ENCODE data around the gene GNG2.

The GNG2 gene

GRCh38 chr14:51860164-51860824 lies at the start of gene GNG2:
Gene GNG2, plus strand, starts transcription at chr14:51860612. Its CDS starts 90,067 bp downstream, at chr14:51950679.
- peak; percentile 77 for DNase-seq (ENCODE audit: low spot score)

DNA sequence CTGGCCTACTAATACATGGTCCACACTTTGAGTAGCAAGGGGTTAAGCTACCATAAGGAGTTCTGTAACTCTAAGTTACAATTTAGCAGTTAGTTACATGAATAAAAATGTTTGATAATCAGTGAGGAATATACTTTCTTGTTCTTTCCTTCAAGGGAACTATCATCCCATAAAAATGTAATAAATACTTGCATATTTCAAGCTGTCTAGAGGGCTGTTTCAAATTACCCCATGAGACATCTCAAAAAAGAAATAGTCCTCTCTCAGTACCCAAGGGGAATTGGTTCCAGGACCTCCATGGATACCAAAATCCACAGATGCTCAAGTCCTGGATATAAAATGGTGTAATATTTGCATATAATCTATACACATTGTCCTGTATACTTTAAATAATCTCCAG lies 48.7 kb upstream of the GNG2 start:
- no peak for DNase-seq (ENCODE audit: low spot score)

DNA sequence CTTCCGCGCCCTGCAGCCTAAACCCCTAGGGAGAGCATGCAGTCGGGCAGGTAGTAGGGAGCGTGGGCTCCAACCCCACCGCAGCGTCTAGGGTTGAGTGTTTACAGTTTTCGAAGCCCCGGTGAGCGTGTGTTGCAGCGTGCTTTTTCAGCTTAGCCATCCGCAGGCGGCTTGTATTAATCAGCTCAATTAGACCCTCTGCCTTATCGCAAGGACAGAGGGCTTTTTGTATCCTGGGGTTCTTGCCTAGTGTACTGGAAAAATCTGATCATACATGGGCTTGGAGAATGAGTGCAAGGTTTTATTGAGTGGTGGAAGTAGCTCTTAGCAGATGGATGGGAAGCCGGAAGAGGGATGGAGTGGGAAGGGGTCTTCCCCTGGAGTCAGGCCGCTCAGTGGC lies 44.4 kb upstream of the GNG2 start:
- DNase-seq (ENCODE audit: low spot score), result no peak

- DNase-seq (ENCODE audit: low spot score), result no peak
These were observed 43.1 kb upstream of the GNG2 start for GRCh38 chr14:51817326-51817725.

- no peak for DNase-seq (ENCODE audit: low spot score)
These were observed 41.5 kb upstream of the GNG2 start for GRCh38 chr14:51818748-51819380.

- DNase-seq (ENCODE audit: low spot score), result peak; percentile 44
These were observed 38.6 kb upstream of the GNG2 start for GRCh38 chr14:51821822-51822221.

DNA sequence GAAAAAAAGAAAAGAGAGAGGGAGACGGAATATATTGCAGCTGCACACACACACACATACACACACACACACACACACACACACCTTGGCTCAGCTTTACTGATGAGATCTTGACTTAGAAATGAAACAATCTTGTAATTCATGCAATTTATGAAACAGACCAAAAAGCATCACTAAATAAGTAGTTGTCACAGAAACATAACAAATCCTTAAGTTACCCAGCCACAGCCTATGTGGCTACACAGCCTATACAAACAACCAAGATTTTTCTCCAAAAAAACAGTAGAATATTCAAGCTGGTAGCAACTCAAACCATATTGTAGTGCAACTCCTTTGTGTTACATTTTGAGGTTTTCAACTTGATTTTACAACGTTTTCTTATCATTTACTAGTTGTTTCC lies 37.9 kb upstream of the GNG2 start:
- no peak for DNase-seq (ENCODE audit: low spot score)

- DNase-seq (ENCODE audit: low spot score), result no peak
These were observed 36.7 kb upstream of the GNG2 start for GRCh38 chr14:51823706-51824105.

- DNase-seq (ENCODE audit: low spot score), result no peak
These were observed 36.2 kb upstream of the GNG2 start for GRCh38 chr14:51824191-51824590.

- DNase-seq (ENCODE audit: low spot score), result no peak
These were observed 34.5 kb upstream of the GNG2 start for GRCh38 chr14:51825926-51826325.

- DNase-seq (ENCODE audit: low spot score), result peak; percentile 91
These were observed 32.2 kb upstream of the GNG2 start for GRCh38 chr14:51828017-51828797.

DNA sequence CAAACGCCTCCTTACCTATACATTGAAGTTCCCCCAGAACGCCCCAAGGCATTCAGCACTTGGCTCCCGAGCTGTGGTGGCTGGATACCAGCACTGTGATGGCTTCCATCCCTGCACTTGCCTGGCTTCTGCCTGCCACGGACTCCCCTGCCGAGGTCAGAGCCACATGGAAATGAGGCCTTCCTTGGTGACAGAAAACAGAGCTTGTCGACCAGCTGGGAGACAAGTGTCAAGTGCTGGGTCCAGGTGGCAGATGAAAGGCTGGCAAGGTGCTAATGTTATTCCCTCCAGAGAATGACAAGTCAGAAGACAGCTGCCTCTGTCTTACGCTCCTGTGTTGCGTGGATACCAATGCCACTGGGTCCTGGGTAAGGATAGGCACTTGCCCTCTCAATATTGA lies 26.2 kb upstream of the GNG2 start:
- no peak for DNase-seq (ENCODE audit: low spot score)

GRCh38 chr14:51836417-51836816 lies 24.0 kb upstream of the GNG2 start:
- no peak for DNase-seq (ENCODE audit: low spot score)

GRCh38 chr14:51844081-51844881 lies 16.1 kb upstream of the GNG2 start:
- no peak for DNase-seq (ENCODE audit: low spot score)

- no peak for DNase-seq (ENCODE audit: low spot score)
These were observed 14.6 kb upstream of the GNG2 start for GRCh38 chr14:51845811-51846210.

DNA sequence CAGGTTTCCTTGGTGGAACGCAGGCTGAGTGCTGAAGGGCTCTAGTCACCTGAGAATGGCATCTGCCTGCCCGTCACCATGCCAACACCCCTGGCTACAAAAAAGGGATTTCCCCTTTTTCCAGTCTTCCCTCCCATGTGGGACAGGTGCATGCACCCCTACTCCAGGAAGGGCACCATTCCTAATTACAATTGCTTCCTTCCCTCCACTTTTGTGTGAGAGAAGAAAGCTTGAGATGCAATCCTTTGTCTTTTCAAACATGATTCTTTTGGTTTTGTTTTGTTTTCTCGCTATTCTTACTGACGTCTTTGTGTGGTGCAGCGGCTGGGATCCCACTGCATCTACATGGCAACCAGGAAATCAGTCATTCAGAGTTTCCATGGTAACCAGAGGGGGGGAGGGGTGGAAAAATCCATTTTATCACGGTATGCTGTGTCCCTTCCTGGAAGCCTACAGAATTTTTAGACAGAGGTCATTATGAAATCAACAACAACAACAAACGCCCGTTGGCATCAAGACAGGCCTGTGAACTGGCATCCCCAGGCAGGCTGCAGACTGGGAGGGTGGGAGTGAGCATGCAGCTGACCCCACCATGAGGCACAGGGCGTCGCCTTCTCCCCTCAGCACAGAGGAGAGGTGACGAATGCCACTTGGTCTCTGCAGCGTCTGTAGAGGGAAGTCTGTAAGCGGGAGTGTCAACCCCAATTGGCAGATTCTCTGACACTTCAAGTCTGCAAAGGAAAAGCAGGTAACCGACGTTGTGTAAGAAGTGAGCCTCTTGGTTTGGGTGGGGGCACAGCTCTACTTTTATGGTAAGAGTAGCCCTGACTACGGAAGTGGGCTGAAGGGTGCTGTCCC lies 13.6 kb upstream of the GNG2 start:
- DNase-seq (ENCODE audit: low spot score), result peak; percentile 57

- no peak for DNase-seq (ENCODE audit: low spot score)
These were observed 13.0 kb upstream of the GNG2 start for GRCh38 chr14:51847489-51847796.

- DNase-seq (ENCODE audit: low spot score), result no peak
These were observed 12.3 kb upstream of the GNG2 start for GRCh38 chr14:51848120-51848519.

DNA sequence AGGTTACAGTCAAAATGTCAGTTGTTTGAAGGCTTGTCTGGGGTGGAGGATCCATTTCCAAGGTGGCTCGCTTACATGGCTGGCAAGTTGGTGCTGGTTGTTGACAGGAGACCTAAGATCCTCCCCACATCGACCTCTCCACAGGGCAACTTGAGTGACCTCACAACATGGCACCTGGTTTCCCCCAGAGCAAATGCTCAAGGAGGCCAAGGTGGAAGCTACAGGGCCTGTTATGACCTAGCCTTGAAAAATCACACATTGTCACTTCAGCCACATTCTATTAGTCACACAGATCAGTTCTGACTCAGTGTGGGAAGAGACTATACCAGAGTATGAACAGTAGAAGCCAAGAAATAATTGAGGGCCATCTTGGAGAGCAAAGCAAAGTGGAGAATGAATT lies 11.3 kb upstream of the GNG2 start:
- peak; percentile 57 for DNase-seq (ENCODE audit: low spot score)

DNA sequence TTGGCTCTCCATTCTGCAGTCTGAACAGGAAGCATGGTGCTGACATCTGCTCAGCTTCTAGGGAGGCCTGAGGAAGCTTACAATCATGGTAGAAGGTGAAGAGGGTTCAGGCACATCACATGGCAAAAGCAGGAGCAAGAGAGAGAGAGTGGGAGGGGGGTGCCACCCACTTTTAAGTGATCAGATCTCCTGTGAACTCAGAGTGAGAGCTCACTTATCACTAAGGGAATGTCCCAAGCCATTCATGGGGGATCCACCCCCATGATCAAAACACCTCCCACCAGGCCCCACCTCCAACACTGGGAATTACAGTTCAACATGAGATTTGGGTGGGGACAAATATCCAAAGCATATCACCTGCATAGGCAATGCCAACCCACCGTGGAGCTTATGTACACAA lies 9.8 kb upstream of the GNG2 start:
- DNase-seq (ENCODE audit: low spot score), result no peak

GRCh38 chr14:51852541-51852940 lies 7.9 kb upstream of the GNG2 start:
- DNase-seq (ENCODE audit: low spot score), result no peak

DNA sequence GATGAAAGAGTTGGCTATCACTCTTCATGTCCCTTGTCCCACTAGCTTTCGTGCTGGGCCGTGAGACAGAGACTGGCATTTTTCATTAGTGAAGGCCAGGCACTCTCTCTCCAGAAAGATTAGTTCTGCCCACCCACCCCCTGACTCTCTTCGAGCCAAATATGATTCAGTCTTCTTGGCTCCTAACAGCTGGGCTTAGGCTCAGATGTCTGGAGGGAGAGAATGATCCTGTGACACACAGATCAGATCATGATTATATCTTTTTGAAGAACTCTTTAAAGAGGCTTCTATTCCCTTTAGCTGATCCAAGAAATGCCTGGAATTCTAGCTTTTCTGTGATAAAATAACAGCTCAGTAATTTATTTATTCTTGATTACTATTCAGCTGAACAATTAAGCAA lies 5.2 kb upstream of the GNG2 start:
- DNase-seq (ENCODE audit: low spot score), result peak; percentile 68

Measured in AG08395 (cell line).